Spleen (tissue), 11 donors: Measurements from ENCODE around the gene RPL27. TPM values are rescaled to one million over a fixed set of nuclear protein-coding genes. Genes with fewer than 3 reads are reported as not detected.

Source experiments
- DNase-seq: peaks from one replicate; pipeline ENCODE4 v3.0.0-alpha.2; 2020
- H3K27ac ChIP-seq, 8 donors: fragments of 200-600 bp; sonication (generic) in 7 of 8; 1 replicate in 4 of 8; 2 replicates in 4 of 8; pipeline versions ENCODE4 v1.5.0 to v1.8.0; 2016 to 2021; ENCODE audit warnings: inconsistent platforms in 4 of 8, mild to moderate bottlenecking in 4 of 8, moderate library complexity in 1 of 8
- H3K27me3 ChIP-seq, 7 donors: fragments of 200-600 bp; sonication (generic) in 6 of 7; replicated peaks in 1 of 7; 1 replicate in 4 of 7; 2 replicates in 3 of 7; pipeline versions ENCODE4 v1.5.0 to v1.8.0; 2016 to 2021; ENCODE audit warnings: inconsistent platforms in 3 of 7, mild to moderate bottlenecking in 1 of 7
- H3K36me3 ChIP-seq, 6 donors: fragments of 200-600 bp; sonication (generic) in 5 of 6; 1 replicate in 4 of 6; 2 replicates in 2 of 6; pipeline versions ENCODE4 v1.5.0 to v1.8.0; 2016 to 2021; ENCODE audit warnings: inconsistent platforms in 2 of 6
- H3K4me1 ChIP-seq, 6 donors: fragments of 200-600 bp; sonication (generic) in 5 of 6; 1 replicate in 3 of 6; 2 replicates in 3 of 6; pipeline versions ENCODE4 v1.5.0 to v1.8.0; 2016 to 2021; ENCODE audit warnings: inconsistent platforms in 3 of 6
- H3K4me3 ChIP-seq, 8 donors: fragments of 200-600 bp; sonication (generic) in 7 of 8; 1 replicate in 4 of 8; 2 replicates in 4 of 8; pipeline versions ENCODE4 v1.5.0 to v1.8.0; 2016 to 2021; ENCODE audit warnings: inconsistent platforms in 4 of 8, mild to moderate bottlenecking in 4 of 8, moderate library complexity in 2 of 8
- H3K9me3 ChIP-seq, 8 donors: fragments of 200-600 bp; sonication (generic) in 7 of 8; 1 replicate in 4 of 8; 2 replicates in 4 of 8; pipeline versions ENCODE4 v1.5.0 to v1.8.0; 2016 to 2021; ENCODE audit warnings: inconsistent platforms in 4 of 8
- POLR2A ChIP-seq, 3 donors: fragments of 450-650 bp; IDR thresholded peaks; one replicate each; pipeline ENCODE4 v1.5.1; 2017; ENCODE audit warnings: antibody characterized with exemption in 3 of 3, mild to moderate bottlenecking in 1 of 3
- POLR2AphosphoS5 ChIP-seq, 3 donors: sonication (generic); formaldehyde crosslinking; IDR thresholded peaks; one replicate each; pipeline ENCODE4 v1.5.1; 2017; ENCODE audit warnings: antibody characterized with exemption in 3 of 3
- WGBS, 5 donors: extraction: QIAGEN DNeasy Blood & Tissue Kit in 3 of 5; methylation state at CpG; one replicate each; pipeline versions ENCODE4 v1.1.5 to v1.1.7; 2013 to 2018; 5-methylcytosine and 5-hydroxymethylcytosine counted together
- intact Hi-C: fragments of 100-400 bp; cut with DNase I; formaldehyde crosslinking; loops from one replicate; pipeline ENCODE4 v1.15.0; 2023; ENCODE audit warnings: low total_unique reads
- polyA plus RNA-seq, 3 donors: library from polyadenylated mRNA; stranded (reverse); fragments of 200-250 nt; gene quantifications; one replicate each; pipeline ENCODE4 v1.2.1, GENCODE V29; 2013
- small RNA-seq, 4 donors: library from RNA; depleted of rRNA; stranded (forward); fragments of <200 nt; gene quantifications; one replicate each; pipeline ENCODE3, GENCODE V24; 2016
- total RNA-seq, 7 donors: library from RNA; depleted of rRNA in 3 of 7; stranded (reverse); fragments of >200 nt in 3 of 7; fragmentation: NEBNext Ultra II Directional in 4 of 7; extraction: Animal tissue kit (Norgen Biotek cat#: 25700) in 4 of 7; gene quantifications; one replicate each; pipeline versions ENCODE4 v1.1.0 to v1.2.1, GENCODE V29; 2016 to 2021
- TF ChIP-seq, protein P1 (sequence below), 11 experiments: fragments of 200-600 bp in 7 of 11; fragments of 450-650 bp in 4 of 11; sonication (generic) in 4 of 11; IDR thresholded peaks in 8 of 11; conservative IDR thresholded peaks in 3 of 11; 1 replicate in 7 of 11; 2 replicates in 4 of 11; pipeline versions ENCODE4 v1.4.0 to v1.8.0; 2016 to 2021; ENCODE audit warnings: antibody characterized with exemption in 11 of 11, inconsistent platforms in 4 of 11, mild to moderate bottlenecking in 1 of 11
- donor health status: healthy with polysubstance abuse.
- donor health status: DM: no; HTN: no; CAD: no; lungs with moderate emphysema.
- donor health status: DM: no; HTN: no; CAD: no.
- donor health status: Bipolar disorder and iron deficiency.
- donor health status: healthy.
- donor health status: DM: no; HTN: no; CAD: no.
- donor health status: DM: yes; HTN: yes; CAD: no.

Gene RPL27
- total and polyA plus RNA-seq, 10 donors: 702 to 6,357 (median 1,017) TPM

- no peaks in the 10 kb centered on the region for H3K27me3 ChIP-seq
- H3K9me3 ChIP-seq: no peaks in the 10 kb centered on the region
- peaks cover 0 to 40% (median 0%) of the 10 kb centered on the region in 6 donors for H3K36me3 ChIP-seq
- TF ChIP-seq POLR2A (IDR thresholded peaks at IDR 0.05) (no peak), POLR2AphosphoS5 (IDR thresholded peaks at IDR 0.05) (no peak)
- TF ChIP-seq, protein P1, sequence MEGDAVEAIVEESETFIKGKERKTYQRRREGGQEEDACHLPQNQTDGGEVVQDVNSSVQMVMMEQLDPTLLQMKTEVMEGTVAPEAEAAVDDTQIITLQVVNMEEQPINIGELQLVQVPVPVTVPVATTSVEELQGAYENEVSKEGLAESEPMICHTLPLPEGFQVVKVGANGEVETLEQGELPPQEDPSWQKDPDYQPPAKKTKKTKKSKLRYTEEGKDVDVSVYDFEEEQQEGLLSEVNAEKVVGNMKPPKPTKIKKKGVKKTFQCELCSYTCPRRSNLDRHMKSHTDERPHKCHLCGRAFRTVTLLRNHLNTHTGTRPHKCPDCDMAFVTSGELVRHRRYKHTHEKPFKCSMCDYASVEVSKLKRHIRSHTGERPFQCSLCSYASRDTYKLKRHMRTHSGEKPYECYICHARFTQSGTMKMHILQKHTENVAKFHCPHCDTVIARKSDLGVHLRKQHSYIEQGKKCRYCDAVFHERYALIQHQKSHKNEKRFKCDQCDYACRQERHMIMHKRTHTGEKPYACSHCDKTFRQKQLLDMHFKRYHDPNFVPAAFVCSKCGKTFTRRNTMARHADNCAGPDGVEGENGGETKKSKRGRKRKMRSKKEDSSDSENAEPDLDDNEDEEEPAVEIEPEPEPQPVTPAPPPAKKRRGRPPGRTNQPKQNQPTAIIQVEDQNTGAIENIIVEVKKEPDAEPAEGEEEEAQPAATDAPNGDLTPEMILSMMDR (IDR thresholded peaks at IDR 0.05 in 8 of 11, conservative IDR thresholded peaks at IDR 0.05 in 3 of 11): no peak
- no peak overlapping the region for H3K4me3 ChIP-seq
- intact Hi-C loops: no loop called here
- WGBS, 5 donors: 92 to 96% (median 95%) methylated on average over 4 of the region's 4 CpGs
- DNase-seq: no peak
- no peak overlapping the region for H3K27ac ChIP-seq
- H3K4me1 ChIP-seq: no peaks in the 10 kb centered on the region
Observed at GRCh38 chr17:43044024-43044423, 45.8 kb downstream of the RPL27 start.

DNA sequence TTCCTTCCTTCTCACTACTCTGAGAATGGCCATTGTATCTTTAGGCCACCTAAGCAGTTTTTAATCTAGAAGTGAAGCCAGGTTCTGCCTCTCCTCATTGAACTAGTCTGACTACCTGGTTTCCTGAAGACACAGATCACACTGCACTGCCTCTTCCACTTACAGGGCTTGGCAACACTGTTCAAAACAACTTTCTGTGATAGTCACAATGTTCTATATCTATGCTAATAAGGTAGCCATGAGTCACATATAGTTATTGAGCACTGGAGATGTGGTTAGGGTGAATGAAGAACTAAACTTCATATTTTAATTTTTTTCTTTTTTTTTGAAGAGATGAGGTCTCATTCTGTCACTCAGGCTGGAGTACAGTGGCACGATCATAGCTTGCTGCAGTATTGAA lies 53.8 kb downstream of the RPL27 start:
- TF ChIP-seq POLR2A (IDR thresholded peaks at IDR 0.05): no peak
- TF ChIP-seq, protein P1 (IDR thresholded peaks at IDR 0.05 in 8 of 11, conservative IDR thresholded peaks at IDR 0.05 in 3 of 11): no peak
- TF ChIP-seq POLR2AphosphoS5 (IDR thresholded peaks at IDR 0.05): no peak
- Histone ChIP-seq H3K4me3 (no peak overlapping the region), H3K27me3 (no peaks in the 10 kb centered on the region), H3K36me3 (peaks cover 0 to 96% (median 0%) of the 10 kb centered on the region in 6 donors), H3K9me3 (no peaks in the 10 kb centered on the region), H3K27ac (no peak overlapping the region), H3K4me1 (no peaks in the 10 kb centered on the region)
- DNase-seq: no peak
- 89 to 100% (median 94%) methylated on average over 1 of the region's 1 CpG for WGBS, 5 donors
- intact Hi-C loops: no loop called here

Small RNAs within 50 kb of the gene (small RNA-seq; reads per million reads assigned to genes)
- 0 to 0.08 (median 0) reads per million in 4 donors for gene AARSD1

Other genes starting within 250 kb of the RPL27 start
- gene RAMP2, start 237.2 kb upstream of the RPL27 start, total RNA-seq: 10 to 100 TPM in 6 of 7 donors, 1 to 10 TPM in 1; 9.7 to 34.3 (median 27.0) TPM
- 10 to 100 TPM; 21.5 to 51.7 (median 36.0) TPM for gene RAMP2, start 237.2 kb upstream of the RPL27 start, polyA plus RNA-seq
- gene VPS25, start 225.0 kb upstream of the RPL27 start, total RNA-seq: 10 to 100 TPM; 29.6 to 41.1 (median 34.5) TPM
- gene VPS25, start 225.0 kb upstream of the RPL27 start, polyA plus RNA-seq: 10 to 100 TPM; 31.0 to 47.7 (median 41.4) TPM
- under 1 TPM in 3 of 7 donors, not detected in 4; 0.10 to 0.52 (median 0.41) TPM for gene WNK4, start 217.8 kb upstream of the RPL27 start, total RNA-seq
- gene WNK4, start 217.8 kb upstream of the RPL27 start, polyA plus RNA-seq: under 1 TPM in 2 of 3 donors, not detected in 1; 0.04 to 0.06 TPM
- gene COA3, start 199.7 kb upstream of the RPL27 start, total RNA-seq: 10 to 100 TPM; 30.0 to 62.0 (median 39.0) TPM
- 100 to 1,000 TPM in 1 of 3 donors, 10 to 100 TPM in 2; 65.6 to 126 (median 97.1) TPM for gene COA3, start 199.7 kb upstream of the RPL27 start, polyA plus RNA-seq
- not detected for gene CNTD1, start 199.6 kb upstream of the RPL27 start, total RNA-seq
- under 1 TPM; 0.17 to 0.26 (median 0.24) TPM for gene CNTD1, start 199.6 kb upstream of the RPL27 start, polyA plus RNA-seq
- gene BECN1, start 174.1 kb upstream of the RPL27 start, total RNA-seq: 100 to 1,000 TPM in 2 of 7 donors, 10 to 100 TPM in 5; 76.4 to 113 (median 95.6) TPM
- gene BECN1, start 174.1 kb upstream of the RPL27 start, polyA plus RNA-seq: 10 to 100 TPM; 43.0 to 57.8 (median 50.2) TPM
- 10 to 100 TPM; 66.9 to 96.4 (median 77.4) TPM for gene PSME3, start 165.0 kb upstream of the RPL27 start, total RNA-seq
- gene PSME3, start 165.0 kb upstream of the RPL27 start, polyA plus RNA-seq: 10 to 100 TPM; 19.1 to 46.0 (median 29.6) TPM
- 1 to 10 TPM; 2.3 to 3.6 (median 2.7) TPM for gene AOC2, start 153.8 kb upstream of the RPL27 start, total RNA-seq
- under 1 TPM; 0.59 to 0.90 (median 0.63) TPM for gene AOC2, start 153.8 kb upstream of the RPL27 start, polyA plus RNA-seq
- 10 to 100 TPM; 14.0 to 32.5 (median 23.5) TPM for gene AOC3, start 147.2 kb upstream of the RPL27 start, total RNA-seq
- 10 to 100 TPM in 2 of 3 donors, 1 to 10 TPM in 1; 7.1 to 14.6 (median 12.3) TPM for gene AOC3, start 147.2 kb upstream of the RPL27 start, polyA plus RNA-seq
- gene G6PC1, start 97.6 kb upstream of the RPL27 start, total RNA-seq: not detected
- gene G6PC1, start 97.6 kb upstream of the RPL27 start, polyA plus RNA-seq: not detected
- 10 to 100 TPM; 13.1 to 44.2 (median 31.5) TPM for gene AARSD1, start 34.0 kb upstream of the RPL27 start, total RNA-seq
- 10 to 100 TPM; 39.8 to 55.6 (median 50.3) TPM for gene AARSD1, start 34.0 kb upstream of the RPL27 start, polyA plus RNA-seq
- gene PTGES3L, start 18.3 kb upstream of the RPL27 start, total RNA-seq: 1 to 10 TPM in 3 of 7 donors, under 1 TPM in 3, not detected in 1; 0.61 to 1.8 (median 1.1) TPM
- under 1 TPM; 0.70 to 0.93 (median 0.89) TPM for gene PTGES3L, start 18.3 kb upstream of the RPL27 start, polyA plus RNA-seq
- 10 to 100 TPM; 17.1 to 27.9 (median 22.4) TPM for gene RUNDC1, start 17.9 kb upstream of the RPL27 start, total RNA-seq
- gene RUNDC1, start 17.9 kb upstream of the RPL27 start, polyA plus RNA-seq: 10 to 100 TPM in 1 of 3 donors, 1 to 10 TPM in 2; 6.7 to 10.5 (median 8.2) TPM
- 10 to 100 TPM; 45.5 to 63.3 (median 51.9) TPM for gene IFI35, start 8.4 kb downstream of the RPL27 start, total RNA-seq
- 10 to 100 TPM; 38.0 to 64.8 (median 40.6) TPM for gene IFI35, start 8.4 kb downstream of the RPL27 start, polyA plus RNA-seq
- gene VAT1, start 24.0 kb downstream of the RPL27 start, total RNA-seq: 100 to 1,000 TPM in 1 of 7 donors, 10 to 100 TPM in 6; 55.4 to 144 (median 79.0) TPM
- 10 to 100 TPM; 20.3 to 64.5 (median 27.0) TPM for gene VAT1, start 24.0 kb downstream of the RPL27 start, polyA plus RNA-seq
- gene RND2, start 26.8 kb downstream of the RPL27 start, total RNA-seq: under 1 TPM; 0.09 to 0.47 (median 0.32) TPM
- under 1 TPM; 0.11 to 0.42 (median 0.17) TPM for gene RND2, start 26.8 kb downstream of the RPL27 start, polyA plus RNA-seq
- gene BRCA1, start 126.9 kb downstream of the RPL27 start, total RNA-seq: 10 to 100 TPM in 4 of 7 donors, 1 to 10 TPM in 3; 5.2 to 13.6 (median 10.0) TPM
- gene BRCA1, start 126.9 kb downstream of the RPL27 start, polyA plus RNA-seq: 1 to 10 TPM; 1.3 to 2.9 (median 2.7) TPM
- 100 to 1,000 TPM in 1 of 7 donors, 10 to 100 TPM in 6; 69.2 to 103 (median 91.5) TPM for gene NBR1, start 172.8 kb downstream of the RPL27 start, total RNA-seq
- 10 to 100 TPM; 18.5 to 29.3 (median 22.0) TPM for gene NBR1, start 172.8 kb downstream of the RPL27 start, polyA plus RNA-seq
- 10 to 100 TPM; 25.7 to 53.4 (median 32.9) TPM for gene TMEM106A, start 213.5 kb downstream of the RPL27 start, total RNA-seq
- 10 to 100 TPM in 1 of 3 donors, 1 to 10 TPM in 2; 2.8 to 11.9 (median 3.3) TPM for gene TMEM106A, start 213.5 kb downstream of the RPL27 start, polyA plus RNA-seq
- gene CCDC200, start 230.2 kb downstream of the RPL27 start, total RNA-seq: under 1 TPM in 1 of 7 donors, not detected in 6; 0.64 TPM
- under 1 TPM in 2 of 3 donors, not detected in 1; 0.17 to 0.35 TPM for gene CCDC200, start 230.2 kb downstream of the RPL27 start, polyA plus RNA-seq
- over 10,000 TPM in 1 of 7 donors, 1,000 to 10,000 TPM in 3, not detected in 3; 8,053 to 10,281 (median 8,790) TPM for gene RNU2-1, start 235.6 kb downstream of the RPL27 start, total RNA-seq
- gene RNU2-1, start 235.6 kb downstream of the RPL27 start, polyA plus RNA-seq: not detected